Fibroblast of villous mesenchyme (primary cell): Measurements from ENCODE around the gene DCST2. TPM values are rescaled to one million over a fixed set of nuclear protein-coding genes. Genes with fewer than 3 reads are reported as not detected.
A peak's percentile ranks its signal among the peaks of the same experiment; 100 is the strongest.

Experiments
- DNase-seq: peaks from one replicate; pipeline ENCODE4 v3.0.0-alpha.2; 2010; ENCODE audit warnings: low read depth
- H3K4me3 ChIP-seq: 2 replicates; pipeline ENCODE4 v1.5.1; 2011; ENCODE audit warnings: low read depth, mild to moderate bottlenecking, low read length
- CTCF ChIP-seq: IDR thresholded peaks from 2 replicates; pipeline ENCODE4 v1.5.1; 2012; ENCODE audit warnings: low read depth, mild to moderate bottlenecking, low read length; ENCODE audit not compliant: insufficient read depth
- total RNA-seq: library from RNA; depleted of rRNA; stranded (reverse); fragments of >200 nt; gene quantifications from 2 replicates; pipeline ENCODE4 v1.2.3, GENCODE V29; 2012

The DCST2 gene
- total RNA-seq, 1 donor, result not detected

- no peak for DNase-seq
- no peak overlapping the region for H3K4me3 ChIP-seq
- no peak for TF ChIP-seq CTCF
Measured at GRCh38 chr1:155019377-155020245, 14.0 kb downstream of the DCST2 start.

GRCh38 chr1:155018617-155019348 is 14.8 kb downstream of the DCST2 start:
- H3K4me3 ChIP-seq, result no peak overlapping the region
- no peak for DNase-seq
- TF ChIP-seq CTCF, result no peak

GRCh38 chr1:155017946-155018316 is 15.7 kb downstream of the DCST2 start:
- H3K4me3 ChIP-seq, result peak overlapping the region; percentile 36
- DNase-seq, result no peak
- TF ChIP-seq CTCF, result no peak

- TF ChIP-seq CTCF, result peak; percentile 97
- peak overlapping the region; percentile 36 for H3K4me3 ChIP-seq
- peak; percentile 88 for DNase-seq
Measured at GRCh38 chr1:155017041-155017945, 16.3 kb downstream of the DCST2 start.

GRCh38 chr1:155016231-155016831 is 17.2 kb downstream of the DCST2 start:
- DNase-seq, result no peak
- no peak overlapping the region for H3K4me3 ChIP-seq
- no peak for TF ChIP-seq CTCF
